ENCODE results near the gene ZNF501. TPM values are rescaled to one million over a fixed set of nuclear protein-coding genes. Genes with fewer than 3 reads are reported as not detected.

Gene ZNF501
- 4.3 and 4.7 TPM in 2 replicates for total RNA-seq

DNA sequence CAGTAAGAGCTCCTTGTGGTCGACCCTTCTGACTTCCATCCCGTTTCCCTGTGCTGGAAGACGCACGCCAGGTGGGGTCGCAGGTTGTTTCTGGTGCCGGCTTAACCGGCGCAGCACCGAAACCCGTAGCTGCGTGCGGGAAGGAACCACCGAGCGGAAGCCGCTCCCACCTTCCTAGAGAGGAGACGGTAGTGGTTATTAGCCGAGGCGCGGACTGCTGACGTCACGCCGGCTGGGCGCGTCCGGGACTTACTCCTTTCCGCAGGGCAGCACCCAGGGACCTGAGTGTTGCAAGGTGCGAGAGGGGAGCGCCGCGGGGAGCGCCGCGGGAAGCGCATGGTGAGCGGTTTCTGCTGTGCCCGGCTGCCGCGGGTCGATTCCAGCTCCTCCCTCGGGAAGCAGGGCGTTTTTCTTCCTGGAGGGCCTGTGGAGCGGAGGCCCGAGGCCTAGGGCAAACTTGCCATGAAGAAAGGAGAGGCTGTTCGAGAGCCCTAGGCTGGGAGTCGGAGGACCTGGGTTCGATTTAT lies at the start of gene ZNF501:
Gene ZNF501, plus strand, starts transcription at position 252 of the 527 bp plus-strand sequence. CDS start 4,787 bp downstream, outside the sequence.

DNA sequence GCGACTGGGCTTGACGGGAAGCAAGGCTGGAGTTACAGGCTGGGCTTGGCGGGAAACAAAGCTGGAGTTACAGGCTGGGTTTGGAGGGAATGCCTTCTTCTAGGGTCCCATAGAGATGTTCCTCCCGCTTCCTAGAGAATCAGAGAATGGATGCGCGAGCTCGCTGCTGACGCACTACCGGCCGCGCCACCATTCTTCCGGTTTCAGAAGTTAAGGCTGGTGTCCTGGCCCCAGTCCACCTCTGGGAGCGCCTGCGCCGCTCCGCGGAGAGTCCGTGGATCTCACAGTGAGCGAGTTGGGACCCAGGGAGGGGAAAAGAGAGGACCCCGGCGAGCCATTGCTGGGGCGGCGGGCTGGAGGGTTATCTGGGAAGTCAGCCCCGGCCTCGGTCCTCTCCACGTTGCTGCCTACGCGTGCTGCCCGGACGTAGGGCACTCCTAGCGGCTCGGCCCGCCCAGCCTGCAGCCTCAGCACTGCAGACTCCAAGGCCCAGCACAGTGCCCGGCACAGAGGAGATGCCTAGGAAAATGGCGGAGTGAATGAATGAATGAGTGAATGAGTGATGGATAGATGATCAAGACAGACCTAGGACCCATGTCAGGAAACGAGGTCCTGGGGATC lies 16.9 kb upstream of the ZNF501 start, which contains the start of gene ZNF502:
Gene ZNF502, plus strand, starts transcription at position 206 of the 621 bp plus-strand sequence. CDS start 7,602 bp downstream, outside the sequence.

DNA sequence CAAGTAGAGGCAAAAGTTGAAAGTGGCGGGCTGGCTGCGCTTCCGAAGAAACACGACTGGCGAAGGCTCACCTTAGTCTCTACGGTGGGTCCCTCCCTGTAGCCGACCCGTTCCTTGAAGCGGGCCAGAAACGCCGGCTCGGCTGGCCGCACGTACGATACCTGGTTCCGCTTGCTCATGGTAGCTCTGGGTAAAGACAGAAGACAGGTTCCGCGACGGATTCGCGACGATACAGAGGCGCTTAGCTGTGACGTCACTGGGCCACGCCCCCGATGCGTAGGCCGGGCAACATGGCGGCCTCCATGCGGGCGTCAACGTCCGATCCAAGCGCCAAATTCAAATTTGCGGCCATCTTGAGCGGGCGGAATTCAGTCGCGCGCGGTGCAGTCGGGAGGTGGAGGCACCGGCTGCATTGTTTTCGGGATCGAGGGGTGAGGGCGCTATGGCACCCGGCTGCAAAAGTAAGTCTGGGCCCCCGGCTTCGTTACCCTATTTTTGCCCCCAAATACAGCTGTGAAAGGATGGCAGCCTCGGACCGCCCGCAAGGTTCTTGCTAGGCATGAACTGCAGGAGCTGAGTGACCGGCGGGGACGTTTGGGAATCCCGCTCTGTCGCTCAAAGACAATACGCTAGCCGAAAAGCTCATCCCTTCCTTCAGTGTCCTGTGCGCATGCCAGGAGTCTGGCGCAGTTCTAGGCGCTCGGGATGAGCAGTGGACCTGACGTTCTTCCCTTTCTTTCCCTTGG lies 32.2 kb downstream of the ZNF501 start, which contains the start of the genes KIAA1143 and KIF15:
Gene KIAA1143, minus strand, starts transcription at position 196 of the 746 bp plus-strand sequence. Its CDS starts 17 bp downstream, at position 179.
Gene KIF15, plus strand, starts transcription at position 371 of the 746 bp plus-strand sequence. Its CDS starts 72 bp downstream, at position 443.

Other genes with a start within 250 kb of the ZNF501 start
- gene ZKSCAN7, start 174.4 kb upstream of the ZNF501 start, total RNA-seq, result 0.66 and 1.1 TPM in 2 replicates
- gene ZNF660, start 144.7 kb upstream of the ZNF501 start, total RNA-seq, result 0.50 and 0.53 TPM in 2 replicates
- gene ZNF197, start 104.6 kb upstream of the ZNF501 start, total RNA-seq, result 10.0 and 10.8 TPM in 2 replicates
- gene ZNF35, start 80.9 kb upstream of the ZNF501 start, total RNA-seq, result 18.5 and 21.9 TPM in 2 replicates
- gene ZNF502, start 17.0 kb upstream of the ZNF501 start, total RNA-seq, result 4.6 and 4.8 TPM in 2 replicates
- 27.5 and 33.2 TPM in 2 replicates for gene KIAA1143, start 32.0 kb downstream of the ZNF501 start, total RNA-seq
- gene KIF15, start 32.2 kb downstream of the ZNF501 start, total RNA-seq, result 21.1 and 30.9 TPM in 2 replicates
- gene TMEM42, start 132.3 kb downstream of the ZNF501 start, total RNA-seq, result 7.2 and 8.1 TPM in 2 replicates
- 0.07 and 0.13 TPM in 2 replicates for gene TGM4, start 145.0 kb downstream of the ZNF501 start, total RNA-seq
- 70.1 and 79.8 TPM in 2 replicates for gene ZDHHC3, start 246.5 kb downstream of the ZNF501 start, total RNA-seq
- gene EXOSC7, start 246.6 kb downstream of the ZNF501 start, total RNA-seq, result 42.5 and 44.8 TPM in 2 replicates

Data from thoracic aorta endothelial cell (primary cell).